ENCODE results near the gene TMC2. TPM values are rescaled to one million over a fixed set of nuclear protein-coding genes. Genes with fewer than 3 reads are reported as not detected.

TMC2 gene
- total and polyA plus RNA-seq, 2 of the 4 experiments (the other 2 are of a cell fraction) = not detected

- H4K8ac ChIP-seq (ENCODE audit: low read depth in 2 of 2, low read length in 2 of 2) = peak overlapping the region; percentile 96 to 98
- peak overlapping the region; percentile 82 for H3K4me2 ChIP-seq (ENCODE audit: low read depth, low read length)
- peak overlapping the region; percentile 82 for H3K23ac ChIP-seq (ENCODE audit: low read depth, low read length)
- ChIA-PET CTCF (interaction anchor here (0.6 to 1.4 kb wide), 4 partner anchors 9 to 27 kb away, joined by 3 to 4 read pairs (median 3); no protein-coding TSS in a partner anchor), POLR2A (ENCODE audit: unreplicated experiment) (no interaction called here)
- peak overlapping the region; percentile 92 for H3K27ac ChIP-seq (ENCODE audit: insufficient read depth, low read length)
- peak overlapping the region; percentile 54; the same call in 1 of the 2 replicates for H2BK20ac ChIP-seq (ENCODE audit: low read depth, low read length)
- peak overlapping the region; percentile 86 for H3K9ac ChIP-seq (ENCODE audit: low read depth, low read length)
- peak overlapping the region; percentile 60 for H2AK9ac ChIP-seq (replicated peaks; ENCODE audit: low read depth, low read length, poor library complexity)
- peak overlapping the region; percentile 50 for H4K5ac ChIP-seq (ENCODE audit: low read depth, low read length)
- ATAC-seq (ENCODE audit: low read depth) (peak; percentile 75), DNase-seq (peak; percentile 66)
- H3K9me1 ChIP-seq (ENCODE audit: insufficient read depth, low read length) = peaks cover 14% of the 10 kb centered on the region
- peak overlapping the region; percentile 61 for H3K4me3 ChIP-seq (ENCODE audit: insufficient read depth, low read depth, low read length)
- peaks cover 4 to 19% of the 10 kb centered on the region in 2 experiments; a peak in 3 of 4 replicates for H3K79me1 ChIP-seq (ENCODE audit: low read depth in 1 of 2, low read length in 2 of 2)
- H3K9me3 ChIP-seq (ENCODE audit: control insufficient read depth, insufficient read depth, low read length) = no peaks in the 10 kb centered on the region
- peak overlapping the region; percentile 85 for H2AK5ac ChIP-seq (ENCODE audit: low read depth, low read length)
- 1% methylated on average over 13 of the region's 26 CpGs; no CpG with 5 or more reads in 1 of the 2 experiments for WGBS, 2 experiments (ENCODE audit: extremely low coverage in 2 of 2, insufficient read length in 1 of 2)
- no peaks in the 10 kb centered on the region for H3K36me3 ChIP-seq (ENCODE audit: control insufficient read depth, insufficient read depth, low read length)
- in situ Hi-C loops (cut with MboI; ENCODE audit: low sequenced_read_pairs) (loop anchor here (25.0 kb wide), 1 partner anchor 313 kb away; the partner anchor contains the start of genes PCED1A and VPS16), intact Hi-C loops (cut with micrococcal nuclease) (loop anchor here (1.0 to 2.0 kb wide), 2 partner anchors 15 to 123 kb away; partner anchors contain the start of gene ZNF343), dilution Hi-C loops (cut with HindIII; ENCODE audit: low sequenced_read_pairs, unreplicated experiment) (no loop called here)
- peak overlapping the region; percentile 76 for H2BK120ac ChIP-seq (ENCODE audit: low read depth, low read length)
- peak overlapping the region; percentile 87 for H3K4ac ChIP-seq (ENCODE audit: low read depth, low read length)
- no peaks in the 10 kb centered on the region for H3K27me3 ChIP-seq (ENCODE audit: control insufficient read depth, insufficient read depth, low read length)
- H3K4me1 ChIP-seq (ENCODE audit: control insufficient read depth, insufficient read depth, low read length) = peaks cover 6% of the 10 kb centered on the region
- peak overlapping the region; percentile 51 for H2BK5ac ChIP-seq (ENCODE audit: low read depth, low read length, poor library complexity, severe bottlenecking)
- no TSS peak for BruUV-seq (replicated peaks)
- peak overlapping the region; percentile 100 for H2BK15ac ChIP-seq (ENCODE audit: low read depth, low read length)
- peak overlapping the region; percentile 72 for H3K56ac ChIP-seq (ENCODE audit: extremely low read depth, insufficient read depth, low read length)
- peak overlapping the region; percentile 33 for H3K18ac ChIP-seq (ENCODE audit: low read depth, low read length)
- H4K20me1 ChIP-seq (ENCODE audit: insufficient read depth, low read length) = no peaks in the 10 kb centered on the region
- peak overlapping the region; percentile 85 for H3K14ac ChIP-seq (replicated peaks; ENCODE audit: low read depth, low read length)
- H2AFZ ChIP-seq (replicated peaks; ENCODE audit: low read length, poor library complexity) = peak overlapping the region; percentile 94
- peak overlapping the region; percentile 73 for H4K91ac ChIP-seq (ENCODE audit: insufficient read depth, low read depth, low read length)
- TF ChIP-seq POLR2A (IDR thresholded peaks at IDR 0.05; ENCODE audit: low read depth, low read length) (peak; percentile 46; the same call in 1 of the 2 replicates), MXI1 (IDR thresholded peaks at IDR 0.05; ENCODE audit: borderline replicate concordance, low read depth, low read length) (no peak), USF2 (IDR thresholded peaks at IDR 0.05; ENCODE audit: low read depth, low read length) (no peak), BHLHE40 (IDR thresholded peaks at IDR 0.05; ENCODE audit: low read depth, low read length) (no peak), FOS (IDR thresholded peaks at IDR 0.05; ENCODE audit: low read depth, low read length) (no peak), RAD21 (IDR thresholded peaks at IDR 0.05; ENCODE audit: low read length) (peak; percentile 37), CHD1 (IDR thresholded peaks at IDR 0.05; ENCODE audit: low read depth, low read length) (no peak), SMC3 (IDR thresholded peaks at IDR 0.05; ENCODE audit: low read depth, low read length) (peak; percentile 37), RCOR1 (IDR thresholded peaks at IDR 0.05; ENCODE audit: insufficient replicate concordance, low read length) (no peak), ELK1 (IDR thresholded peaks at IDR 0.05; ENCODE audit: borderline replicate concordance, low read depth, low read length) (no peak), CEBPB (IDR thresholded peaks at IDR 0.05; ENCODE audit: low read depth, low read length) (no peak), CTCF (conservative IDR thresholded peaks at IDR 0.05; ENCODE audit: low read depth, low read length) (peak; percentile 82), MAFK (IDR thresholded peaks at IDR 0.05; ENCODE audit: low read depth, low read length) (no peak), NFE2L2 (IDR thresholded peaks at IDR 0.05; ENCODE audit: low read depth, low read length) (no peak)
Observed at GRCh38 chr20:2523919-2524708, 12.3 kb upstream of the TMC2 start.
